GM21723 (cell line): ENCODE measurements around the gene AKAP9.
"Not testable (repeated sequence)": the region's sequence is repeated elsewhere in the genome, so short reads cannot be mapped to it uniquely, and the experiment has no call there.

Experiments
- ATAC-seq: cut with Tn5 transposase; IDR thresholded peaks from one replicate; pipeline ENCODE4 v1.9.1; 2021; ENCODE audit warnings: mild to moderate bottlenecking, moderate library complexity; ENCODE audit not compliant: unreplicated experiment

The AKAP9 gene

DNA sequence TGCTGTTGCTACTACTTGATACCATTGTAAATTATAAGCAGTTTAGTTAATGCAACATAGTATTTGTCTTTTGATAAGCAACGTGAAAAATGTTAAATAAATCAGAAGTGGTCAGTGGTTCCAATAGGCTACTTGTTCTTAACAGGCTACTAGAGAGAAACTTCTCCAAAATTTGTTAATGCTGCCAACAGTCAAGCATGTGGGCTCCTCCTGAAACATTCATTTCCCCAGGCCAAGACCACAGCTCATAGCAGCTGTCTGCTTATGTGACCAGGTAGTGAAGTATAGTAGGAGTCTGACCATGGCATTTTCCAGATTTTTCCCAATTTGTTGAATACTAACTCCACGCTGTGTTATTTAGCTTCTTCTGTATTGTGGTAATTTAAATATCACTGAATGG lies 112.7 kb downstream of the AKAP9 start:
- ATAC-seq: no peak

DNA sequence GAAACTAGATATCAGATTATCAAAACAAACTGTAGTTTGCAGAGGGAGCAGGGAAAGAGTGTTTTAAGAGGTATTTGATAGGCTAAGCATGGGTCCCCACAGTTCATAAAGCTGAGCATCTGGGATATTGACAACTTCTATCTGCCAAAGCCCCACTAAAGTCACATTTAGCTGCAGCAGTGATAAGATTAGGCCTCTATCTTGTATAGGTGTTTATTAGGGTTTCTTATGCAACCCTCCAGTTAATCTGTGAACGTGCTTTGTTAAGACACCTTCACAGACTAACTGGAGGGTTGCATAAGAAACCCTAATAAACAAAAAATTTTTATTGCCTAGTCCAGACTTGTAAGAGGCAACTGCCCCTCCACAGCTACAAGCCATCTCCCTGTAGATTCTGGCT lies 115.6 kb downstream of the AKAP9 start:
- ATAC-seq: no peak

DNA sequence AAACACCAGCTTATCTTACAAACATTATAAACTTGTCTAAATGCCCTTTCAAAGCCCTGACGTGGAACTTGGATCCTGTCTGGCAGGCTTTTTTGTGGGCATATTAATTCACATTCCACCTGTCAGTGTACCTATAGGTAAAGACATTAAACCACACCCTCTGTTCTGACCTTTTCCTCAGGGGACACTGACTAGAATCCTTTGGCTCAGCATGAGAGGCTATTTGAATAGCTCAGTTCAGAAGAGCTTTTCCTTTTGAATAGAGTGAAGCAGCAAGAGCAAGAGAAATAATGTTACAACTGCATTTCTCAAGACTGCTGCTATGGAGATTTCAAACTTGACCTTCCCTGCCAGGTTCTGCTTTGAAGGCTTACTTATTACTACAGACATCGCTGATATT lies 116.7 kb downstream of the AKAP9 start:
- ATAC-seq: no peak

DNA sequence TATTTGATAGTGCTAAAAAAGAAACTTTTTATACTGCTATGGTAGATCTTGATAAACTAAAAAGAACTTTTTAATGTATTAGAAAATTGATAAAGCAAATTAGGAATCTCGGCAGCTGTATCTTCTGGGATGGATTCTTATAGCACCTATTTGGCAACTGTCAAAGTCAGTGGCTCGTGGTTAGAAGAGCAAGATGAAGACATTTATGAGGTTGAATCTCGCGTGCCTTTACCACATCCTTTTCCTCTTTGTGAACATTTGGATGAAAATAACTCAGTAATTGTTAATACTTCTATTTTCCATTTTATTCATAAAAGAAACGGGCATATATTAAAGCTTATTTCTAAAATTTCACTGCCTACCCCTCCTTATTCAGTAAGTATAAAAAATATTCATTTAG lies 117.4 kb downstream of the AKAP9 start:
- ATAC-seq: no peak

DNA sequence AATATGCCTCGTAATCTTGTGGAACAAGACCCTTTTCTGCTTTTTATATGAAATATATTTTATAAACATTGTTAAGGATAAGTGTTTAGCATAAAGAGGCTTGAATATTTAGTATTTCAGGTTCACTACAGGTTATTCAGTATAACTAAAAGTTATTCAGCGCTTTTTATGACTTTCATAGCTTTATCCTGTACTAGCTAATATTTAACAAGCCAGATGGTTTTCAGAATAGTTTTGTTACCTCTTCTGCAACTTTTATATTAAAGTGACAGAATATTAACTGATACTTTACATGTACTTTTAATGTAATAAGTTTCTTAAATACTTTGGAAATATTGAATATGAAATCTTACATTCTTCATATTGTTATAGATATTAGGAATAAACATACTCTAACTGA lies 118.2 kb downstream of the AKAP9 start:
- no peak for ATAC-seq

DNA sequence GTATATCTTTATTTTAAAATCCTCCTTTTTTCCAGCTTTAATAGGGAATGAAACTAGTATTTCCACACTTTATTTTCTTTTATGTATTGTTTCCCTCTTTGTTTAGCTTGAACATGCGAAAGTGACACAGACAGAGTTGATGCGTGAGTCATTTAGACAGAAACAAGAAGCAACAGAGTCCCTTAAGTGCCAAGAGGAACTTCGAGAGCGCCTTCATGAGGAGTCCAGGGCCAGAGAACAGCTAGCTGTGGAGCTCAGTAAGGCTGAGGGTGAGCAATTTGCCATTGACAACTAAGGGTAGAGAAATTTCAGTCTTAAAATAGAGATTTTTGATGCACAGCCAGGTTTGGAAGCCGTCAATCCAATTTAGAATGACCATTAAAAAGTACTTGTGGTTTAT lies 120.5 kb downstream of the AKAP9 start:
- ATAC-seq: no peak

DNA sequence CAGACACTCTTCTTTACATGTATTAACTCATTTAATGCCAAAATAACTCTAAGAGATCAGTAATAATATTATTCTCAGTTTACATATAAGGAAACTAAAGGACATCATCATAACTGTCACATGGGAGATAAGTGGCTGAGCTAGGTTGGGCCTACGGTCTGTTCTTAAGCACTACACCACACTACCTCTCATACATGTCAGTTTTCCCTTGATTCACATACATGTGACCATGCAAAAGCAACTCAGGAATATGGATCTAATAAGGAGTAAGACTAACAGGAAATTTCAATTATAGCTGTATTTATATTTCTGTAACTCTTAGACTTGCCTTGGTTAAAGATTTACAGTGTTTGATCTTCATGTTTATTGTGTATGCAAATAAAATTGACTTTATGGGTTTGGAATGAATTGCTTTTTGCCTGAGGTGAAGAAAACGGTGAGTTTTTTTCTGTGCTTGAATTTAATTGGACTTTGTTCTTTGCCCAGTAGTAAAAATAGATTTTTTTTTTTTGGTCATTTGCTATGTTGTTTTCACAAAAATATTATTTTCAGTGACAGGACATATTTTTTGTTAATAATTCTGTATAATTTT lies 123.9 kb downstream of the AKAP9 start:
- no peak for ATAC-seq

DNA sequence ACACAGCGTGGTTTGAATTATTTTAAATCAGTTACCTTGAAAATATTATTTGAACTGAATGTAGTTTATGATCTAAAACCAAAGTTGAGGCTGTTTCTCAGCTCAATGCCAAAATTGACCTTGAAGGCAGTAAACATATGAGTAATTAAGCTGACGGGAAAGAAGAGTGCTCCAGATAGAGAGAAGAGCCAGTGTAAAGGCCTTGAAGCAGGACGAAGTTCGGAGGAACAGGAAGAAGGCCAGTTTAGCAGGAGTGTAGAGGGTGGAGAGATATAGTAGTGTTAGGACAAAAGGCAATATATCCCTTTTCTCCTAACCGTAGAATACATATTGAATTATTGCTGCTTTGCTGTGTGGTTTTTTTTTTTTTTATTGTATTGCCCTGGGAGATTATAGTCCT lies 130.4 kb downstream of the AKAP9 start:
- ATAC-seq: no peak

DNA sequence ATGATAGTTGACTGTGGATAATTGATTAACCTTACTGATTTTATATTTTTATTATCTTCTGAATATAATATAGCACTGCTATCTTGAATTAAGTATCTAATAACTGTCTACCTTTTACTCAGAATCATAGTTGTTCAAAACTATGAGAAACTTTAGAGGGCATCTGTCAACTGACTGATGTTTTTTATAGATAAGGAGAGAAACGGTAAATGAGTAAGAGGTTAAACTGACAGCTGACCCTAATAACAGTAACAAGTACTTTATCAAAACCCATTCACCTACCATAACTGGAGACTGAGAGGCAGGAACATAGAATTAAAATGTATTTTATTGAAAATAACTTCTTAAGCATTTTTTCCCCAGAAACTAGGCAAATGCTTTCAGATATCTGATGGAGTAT lies 131.5 kb downstream of the AKAP9 start:
- ATAC-seq: no peak

DNA sequence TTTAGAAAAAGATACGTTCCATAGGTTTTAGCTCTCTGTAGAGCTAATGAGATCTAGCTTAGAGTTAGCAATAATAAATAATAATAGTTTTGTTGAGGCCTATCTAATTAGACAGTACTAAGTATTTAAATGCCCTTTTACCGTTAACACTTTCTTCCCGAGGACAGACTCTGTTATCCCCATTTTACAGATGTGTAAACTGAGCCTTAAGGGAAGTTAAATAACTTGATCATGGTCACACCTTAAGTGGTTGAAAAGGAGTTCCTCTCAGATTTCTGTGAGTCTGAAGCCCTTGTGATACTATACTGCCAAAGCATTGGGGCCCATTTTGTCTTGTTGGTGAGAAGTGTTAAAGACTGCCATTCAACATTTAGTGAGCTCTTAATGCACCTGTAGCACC lies 132.0 kb downstream of the AKAP9 start:
- ATAC-seq: no peak

DNA sequence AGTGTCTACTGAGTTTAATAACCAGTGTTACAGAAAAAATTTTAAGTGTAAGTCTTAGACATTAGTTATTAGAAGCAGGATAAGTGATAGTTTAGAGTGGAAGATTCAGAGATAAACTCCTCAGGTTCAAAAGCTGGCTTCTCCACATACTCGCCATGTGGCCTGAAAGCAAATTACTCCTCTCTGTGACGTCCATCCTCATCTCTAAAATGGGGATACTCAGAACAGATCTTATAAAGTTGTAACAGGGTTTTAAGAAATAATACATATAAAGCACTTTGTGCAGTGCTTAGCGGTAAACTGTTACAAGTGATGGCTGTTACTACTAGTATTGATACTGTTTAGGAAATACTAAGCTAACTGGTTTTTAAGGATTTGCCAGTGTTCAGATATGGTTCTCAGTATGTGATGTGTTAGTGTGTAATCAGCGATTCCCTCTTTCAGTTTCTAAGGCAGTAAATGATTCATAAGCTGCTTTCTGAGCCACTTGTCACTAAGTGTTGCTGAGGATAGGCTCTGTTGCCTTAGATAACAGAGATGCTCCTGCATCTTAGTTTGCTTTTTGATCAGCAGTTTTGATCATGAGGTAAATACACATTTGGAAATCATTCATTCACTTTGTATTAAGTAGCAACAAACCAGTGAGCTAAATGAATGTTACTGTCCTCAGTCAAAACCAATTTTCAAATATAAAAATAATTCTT lies 134.9 kb downstream of the AKAP9 start:
- peak; percentile 90 for ATAC-seq

DNA sequence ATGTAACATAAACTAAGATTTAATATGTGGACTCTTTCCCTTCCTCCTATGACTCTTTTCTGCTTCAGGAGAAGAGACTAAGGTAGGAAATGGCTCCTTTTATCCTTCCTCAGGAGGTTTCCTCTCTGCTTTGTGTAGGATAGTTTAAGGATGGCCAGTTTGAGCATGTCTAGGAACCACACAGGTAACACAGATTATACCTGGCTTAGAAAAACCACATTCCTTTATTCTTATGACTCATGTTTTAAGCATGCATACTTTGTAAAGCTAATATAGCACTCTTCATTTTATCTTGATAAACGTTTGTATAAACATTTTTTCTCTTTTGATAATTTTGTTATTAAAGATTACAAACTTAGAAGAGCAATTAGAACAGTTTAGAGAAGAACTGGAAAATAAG lies 135.8 kb downstream of the AKAP9 start:
- no peak for ATAC-seq

DNA sequence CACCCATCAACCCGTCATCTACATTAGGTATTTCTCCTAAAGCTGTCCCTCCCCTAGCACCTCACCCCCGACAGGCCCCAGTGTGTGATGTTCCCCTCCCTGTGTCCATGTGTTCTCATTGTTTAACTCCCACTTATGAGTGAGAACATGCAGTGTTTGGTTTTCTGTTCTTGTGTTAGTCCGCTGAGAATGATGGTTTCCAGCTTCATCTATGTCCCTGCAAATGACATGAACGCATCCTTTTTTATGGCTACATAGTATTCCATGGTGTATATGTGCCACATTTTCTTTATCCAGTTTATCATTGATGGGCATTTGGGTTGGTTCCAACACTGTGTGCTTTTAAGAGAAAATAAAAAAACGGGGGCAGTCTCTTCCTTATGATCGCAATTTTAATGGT lies 143.3 kb downstream of the AKAP9 start:
- ATAC-seq: not testable (repeated sequence)

DNA sequence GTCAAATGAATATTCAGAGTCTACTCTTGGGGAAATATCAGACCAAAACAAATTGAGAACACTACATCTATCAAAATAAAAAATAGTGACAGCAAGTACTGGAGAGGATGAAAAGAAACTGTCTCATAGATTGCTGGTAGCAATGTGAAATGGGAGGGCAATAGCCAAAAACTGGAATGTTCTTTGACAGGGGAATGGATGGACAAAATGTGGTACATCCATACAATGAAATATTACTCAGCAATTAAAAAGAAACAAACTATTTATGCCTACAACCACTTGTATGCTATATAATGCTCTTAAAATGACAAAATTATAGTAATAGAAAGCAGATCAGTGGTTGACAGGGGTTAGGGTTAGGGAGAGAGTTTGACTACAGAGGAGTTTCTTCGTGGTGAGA lies 147.6 kb downstream of the AKAP9 start:
- no peak for ATAC-seq

DNA sequence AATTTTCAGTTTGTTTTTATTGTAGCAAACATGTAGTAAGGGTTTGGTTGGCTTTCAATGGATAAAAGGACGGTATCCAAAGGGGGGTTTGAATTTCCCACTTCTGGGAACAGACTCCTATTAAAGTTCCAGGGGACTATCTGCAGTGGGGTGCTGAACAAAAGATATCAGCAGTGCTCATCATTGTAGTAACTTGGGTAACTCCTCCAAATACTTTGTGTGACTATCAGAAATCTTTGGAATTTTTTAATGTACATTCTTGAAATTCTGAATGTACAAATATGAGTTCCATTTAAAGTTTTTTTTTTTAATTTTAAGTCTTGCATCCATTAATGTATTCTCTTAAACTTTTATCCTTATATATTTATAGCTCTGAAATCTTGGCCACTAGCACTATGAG lies 151.5 kb downstream of the AKAP9 start:
- ATAC-seq: no peak

DNA sequence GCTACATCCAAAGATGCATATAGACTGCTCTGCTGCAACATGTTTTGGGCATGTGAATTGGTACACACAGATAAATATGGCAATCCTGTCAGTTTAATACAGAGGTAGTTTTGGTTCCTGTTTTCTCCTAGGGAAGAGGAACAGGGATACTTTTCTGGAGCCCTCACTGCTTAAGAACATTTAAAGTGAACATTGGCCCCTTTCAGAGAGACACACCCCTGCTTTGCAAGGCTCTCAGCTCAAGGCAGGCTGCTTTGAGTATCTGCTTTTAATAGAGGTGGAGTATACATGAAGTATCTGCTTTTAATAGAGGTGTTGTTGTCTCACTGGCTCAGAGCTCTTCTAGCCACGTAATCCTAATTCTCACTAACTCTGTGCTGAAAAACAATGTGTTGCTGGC lies 154.7 kb downstream of the AKAP9 start:
- ATAC-seq: no peak

DNA sequence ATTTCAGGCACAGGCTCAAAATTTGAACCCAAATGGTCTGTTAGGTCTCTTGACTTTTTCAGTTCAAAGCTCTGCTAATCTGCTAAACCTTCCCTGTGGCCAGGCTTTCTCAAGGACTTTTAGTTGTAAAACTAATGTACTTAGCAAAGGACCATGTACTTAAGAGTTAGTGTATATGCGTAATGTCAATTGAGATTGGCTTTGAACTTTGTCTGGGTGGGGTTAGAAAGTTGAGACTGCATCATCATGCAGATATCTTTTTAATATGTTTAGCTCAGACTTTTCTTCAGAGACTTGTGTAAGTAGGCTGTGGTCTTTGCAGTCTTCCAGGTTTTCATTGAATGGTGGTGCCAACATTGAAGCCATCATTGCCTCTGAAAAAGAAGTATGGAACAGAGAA lies 159.9 kb downstream of the AKAP9 start:
- no peak for ATAC-seq

DNA sequence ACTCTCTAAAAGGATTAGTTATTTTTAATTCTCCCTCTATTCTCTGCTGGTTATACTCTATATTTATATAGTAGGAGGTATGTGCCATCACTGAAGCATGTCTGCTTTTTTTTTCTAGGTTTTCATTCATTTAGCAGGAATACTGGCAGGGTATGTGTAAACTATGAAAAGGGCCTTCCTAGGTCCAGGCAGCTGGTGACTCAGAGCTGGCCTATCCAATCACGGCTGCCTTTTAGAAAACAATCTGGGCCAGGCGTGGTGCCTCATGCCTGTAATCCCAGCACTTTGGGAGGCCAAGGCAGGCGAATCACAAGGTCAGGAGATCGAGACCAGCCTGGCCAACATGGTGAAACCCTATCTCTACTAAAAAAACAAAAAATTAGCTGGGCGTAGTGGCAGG lies 162.2 kb downstream of the AKAP9 start:
- not testable (repeated sequence) for ATAC-seq

DNA sequence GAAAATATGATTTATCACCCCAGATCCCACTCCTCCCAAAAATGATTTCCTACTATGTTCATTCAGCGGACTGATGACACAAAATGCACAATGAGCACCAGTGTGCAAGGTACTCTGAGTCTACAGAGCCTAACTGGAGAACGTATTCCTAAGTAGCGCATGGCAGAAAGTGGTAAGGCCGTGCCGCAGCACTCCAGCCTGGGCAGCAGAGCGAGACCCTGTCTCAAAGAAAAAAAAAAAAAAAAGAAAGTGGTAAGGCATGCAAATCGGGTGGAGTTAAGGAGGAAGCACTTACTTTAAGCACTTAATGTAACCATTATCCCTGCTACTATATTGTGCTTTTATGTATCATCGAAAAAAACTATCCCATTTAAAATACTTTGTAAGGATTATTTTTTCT lies 168.2 kb downstream of the AKAP9 start:
- ATAC-seq: no peak

DNA sequence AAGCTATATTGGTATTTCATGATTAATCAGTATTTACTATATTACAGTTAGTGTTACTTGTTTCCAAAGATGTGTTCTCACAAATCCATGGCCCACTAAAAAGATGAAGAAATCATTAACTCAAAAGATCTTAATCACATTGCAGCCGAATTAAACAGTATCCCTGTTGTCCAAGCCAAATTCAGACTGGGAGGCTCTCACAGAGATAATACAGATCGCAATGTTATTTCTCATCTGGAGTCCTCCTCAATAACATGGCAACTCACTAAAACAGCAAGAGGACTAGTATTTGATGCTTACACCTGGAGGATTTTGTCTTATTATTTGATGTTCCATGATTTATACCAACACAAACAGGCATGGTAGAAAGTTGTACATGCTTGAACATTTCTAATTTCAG lies 170.2 kb downstream of the AKAP9 start:
- ATAC-seq: no peak

DNA sequence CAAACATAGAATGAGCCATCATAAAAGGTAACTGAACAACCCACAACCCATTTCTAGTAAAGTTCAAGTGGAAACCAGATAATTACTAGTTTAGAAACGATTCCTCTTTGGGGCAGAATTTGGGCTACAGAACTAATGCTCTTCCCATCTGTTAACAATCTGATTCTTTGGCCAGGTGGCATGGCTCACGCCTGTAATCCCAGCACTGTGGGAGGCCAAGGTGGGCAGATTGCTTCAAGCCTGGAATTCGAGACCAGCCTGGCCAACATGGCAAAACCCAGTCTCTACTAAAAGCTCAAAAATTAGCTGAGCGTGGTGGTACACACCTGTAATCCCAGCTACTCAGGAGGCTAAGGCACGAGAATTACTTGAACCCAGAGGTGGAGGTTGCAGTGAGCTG lies 175.2 kb downstream of the AKAP9 start:
- ATAC-seq: no peak

DNA sequence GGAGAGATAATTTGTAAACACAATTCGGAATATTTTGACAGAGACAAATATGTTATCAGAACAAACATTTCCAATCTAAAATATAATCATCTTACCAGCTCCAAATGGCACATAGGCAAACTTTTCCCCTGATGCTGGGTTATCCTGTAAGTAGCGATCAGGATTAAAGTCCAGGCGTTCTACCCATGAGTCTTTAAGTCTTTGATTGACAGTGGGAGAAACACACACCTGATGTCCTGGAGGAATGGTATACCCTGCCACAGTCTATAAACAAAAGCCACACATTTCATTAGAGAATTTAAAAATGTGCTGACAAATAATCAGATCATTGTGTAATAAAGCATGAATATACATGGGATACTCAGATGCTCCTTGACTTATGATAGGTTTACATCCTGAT lies 176.3 kb downstream of the AKAP9 start:
- no peak for ATAC-seq

DNA sequence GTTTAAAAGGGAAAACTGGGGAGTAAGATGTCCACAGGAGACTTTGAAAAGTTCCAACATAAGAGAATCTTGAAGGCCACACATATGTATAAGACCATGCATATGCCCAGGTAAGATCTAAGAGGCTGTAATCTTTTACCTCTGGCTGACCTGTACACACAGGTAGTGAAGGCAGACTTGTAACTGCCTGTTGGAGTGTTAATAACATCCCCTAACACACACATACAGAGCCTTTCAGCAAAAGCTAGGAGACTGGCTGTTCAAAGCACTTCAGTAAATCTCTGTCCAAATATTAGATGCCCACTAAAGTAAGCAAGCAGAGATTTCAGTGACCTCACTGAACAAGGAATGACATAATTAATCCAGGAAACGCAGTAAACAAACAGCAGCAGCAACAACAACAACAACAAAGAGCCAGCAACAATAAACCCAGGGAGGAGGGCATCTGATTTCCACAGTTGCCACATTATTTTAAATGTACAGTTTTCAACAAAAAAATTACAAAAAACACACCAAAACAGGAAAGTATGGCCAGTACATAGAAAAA lies 178.6 kb downstream of the AKAP9 start:
- no peak for ATAC-seq
